Iris pigment epithelial cell (primary cell): Measurements from ENCODE around the gene PRDM11.

Experiments
- DNase-seq: peaks from one replicate; pipeline ENCODE4 v3.0.0-alpha.2; 2011; ENCODE audit warnings: low read depth

PRDM11 gene

GRCh38 chr11:45211732-45212131 is 65.3 kb downstream of the PRDM11 start:
- no peak for DNase-seq

- DNase-seq, result no peak
Observed at GRCh38 chr11:45212566-45213315, 66.3 kb downstream of the PRDM11 start.

- DNase-seq, result no peak
Observed at GRCh38 chr11:45213316-45213665, 66.9 kb downstream of the PRDM11 start.

- no peak for DNase-seq
Observed at GRCh38 chr11:45213717-45214116, 67.3 kb downstream of the PRDM11 start.

- DNase-seq, result no peak
Observed at GRCh38 chr11:45215098-45215865, 68.8 kb downstream of the PRDM11 start.

- no peak for DNase-seq
Observed at GRCh38 chr11:45216031-45216430, 69.6 kb downstream of the PRDM11 start.

- no peak for DNase-seq
Observed at GRCh38 chr11:45216901-45217300, 70.5 kb downstream of the PRDM11 start.

GRCh38 chr11:45217991-45218390 is 71.6 kb downstream of the PRDM11 start:
- peak; percentile 30 for DNase-seq

- DNase-seq, result no peak
Observed at GRCh38 chr11:45218705-45219104, 72.3 kb downstream of the PRDM11 start.

- DNase-seq, result no peak
Observed at GRCh38 chr11:45219411-45219810, 73.0 kb downstream of the PRDM11 start.

- DNase-seq, result no peak
Observed at GRCh38 chr11:45223496-45223895, 77.1 kb downstream of the PRDM11 start.

GRCh38 chr11:45224766-45225165 is 78.3 kb downstream of the PRDM11 start:
- no peak for DNase-seq

- DNase-seq, result no peak
Observed at GRCh38 chr11:45225277-45225676, 78.8 kb downstream of the PRDM11 start.

- no peak for DNase-seq
Observed at GRCh38 chr11:45225961-45226871, 79.8 kb downstream of the PRDM11 start.

- DNase-seq, result no peak
Observed at GRCh38 chr11:45226901-45227300, 80.5 kb downstream of the PRDM11 start.

- no peak for DNase-seq
Observed at GRCh38 chr11:45227836-45228235, 81.4 kb downstream of the PRDM11 start.

- no peak for DNase-seq
Observed at GRCh38 chr11:45229401-45230020, 83.1 kb downstream of the PRDM11 start.

GRCh38 chr11:45232341-45233080 is 86.1 kb downstream of the PRDM11 start:
- DNase-seq, result no peak

- DNase-seq, result peak; percentile 46
Observed at GRCh38 chr11:45233121-45233803, 86.8 kb downstream of the PRDM11 start.

GRCh38 chr11:45233804-45234170 is 87.3 kb downstream of the PRDM11 start:
- no peak for DNase-seq
